Measurements from ENCODE around the gene CORO6.

GRCh38 chr17:29616300-29617048, 6.2 kb downstream of the CORO6 start:
- TF ChIP-seq POLR2AphosphoS5 (IDR thresholded peaks at IDR 0.05) (no peak), EP300 (IDR thresholded peaks at IDR 0.05; ENCODE audit: low read depth) (no peak), POLR2A (IDR thresholded peaks at IDR 0.05) (no peak)
- TF ChIP-seq, protein P1, sequence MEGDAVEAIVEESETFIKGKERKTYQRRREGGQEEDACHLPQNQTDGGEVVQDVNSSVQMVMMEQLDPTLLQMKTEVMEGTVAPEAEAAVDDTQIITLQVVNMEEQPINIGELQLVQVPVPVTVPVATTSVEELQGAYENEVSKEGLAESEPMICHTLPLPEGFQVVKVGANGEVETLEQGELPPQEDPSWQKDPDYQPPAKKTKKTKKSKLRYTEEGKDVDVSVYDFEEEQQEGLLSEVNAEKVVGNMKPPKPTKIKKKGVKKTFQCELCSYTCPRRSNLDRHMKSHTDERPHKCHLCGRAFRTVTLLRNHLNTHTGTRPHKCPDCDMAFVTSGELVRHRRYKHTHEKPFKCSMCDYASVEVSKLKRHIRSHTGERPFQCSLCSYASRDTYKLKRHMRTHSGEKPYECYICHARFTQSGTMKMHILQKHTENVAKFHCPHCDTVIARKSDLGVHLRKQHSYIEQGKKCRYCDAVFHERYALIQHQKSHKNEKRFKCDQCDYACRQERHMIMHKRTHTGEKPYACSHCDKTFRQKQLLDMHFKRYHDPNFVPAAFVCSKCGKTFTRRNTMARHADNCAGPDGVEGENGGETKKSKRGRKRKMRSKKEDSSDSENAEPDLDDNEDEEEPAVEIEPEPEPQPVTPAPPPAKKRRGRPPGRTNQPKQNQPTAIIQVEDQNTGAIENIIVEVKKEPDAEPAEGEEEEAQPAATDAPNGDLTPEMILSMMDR (IDR thresholded peaks at IDR 0.05), result no peak

Measured in transverse colon (tissue), 4 donors.